Naive thymus-derived CD4-positive, alpha-beta T cell (primary cell): ENCODE results near the gene DMWD. TPM values are rescaled to one million over a fixed set of nuclear protein-coding genes. Genes with fewer than 3 reads are reported as not detected.

Source experiments
- ATAC-seq: fragments of 150-1000 bp; cut with Tn5 transposase; 2 replicates; pipeline ENCODE4 v1.10.0; 2021; ENCODE audit warnings: mild to moderate bottlenecking, moderate library complexity
- CTCF ChIA-PET: fragments of 350-600 bp; sonication (Branson Sonifier 250); formaldehyde crosslinking; loops from one replicate; lab custom pipeline; 2021; ENCODE audit warnings: antibody characterized with exemption; lab: Charles Lee
- POLR2A ChIA-PET: fragments of 350-600 bp; sonication (Branson Sonifier 250); formaldehyde crosslinking; loops from one replicate; lab custom pipeline; 2021; ENCODE audit warnings: antibody characterized with exemption, inconsistent platforms; lab: Charles Lee
- DNase-seq, 9 donors: peaks; one replicate each; pipeline versions ENCODE4 v3.0.0 to v3.0.0-alpha.2; 2020 to 2022; ENCODE audit warnings: mixed read lengths in 1 of 9
- H3K27ac ChIP-seq: one replicate; pipeline ENCODE4 v1.7.0; 2013; ENCODE audit warnings: mild to moderate bottlenecking, low read depth, low read length, moderate library complexity
- H3K27me3 ChIP-seq, 2 donors: one replicate each; pipeline ENCODE4 v1.7.0; 2013; ENCODE audit warnings: low read length in 2 of 2, mild to moderate bottlenecking in 2 of 2, moderate library complexity in 2 of 2; ENCODE audit not compliant: control insufficient read depth in 2 of 2, insufficient read depth in 2 of 2
- H3K36me3 ChIP-seq, 3 experiments: 1 replicate in 2 of 3; 2 replicates in 1 of 3; pipeline ENCODE4 v1.7.0; 2013; ENCODE audit warnings: low read length in 3 of 3, mild to moderate bottlenecking in 3 of 3, moderate library complexity in 1 of 3; ENCODE audit not compliant: insufficient read depth in 3 of 3, control insufficient read depth in 2 of 3
- H3K4me1 ChIP-seq, 2 donors: one replicate each; pipeline ENCODE4 v1.7.0; 2013; ENCODE audit warnings: low read length in 2 of 2, mild to moderate bottlenecking in 2 of 2, moderate library complexity in 1 of 2; ENCODE audit not compliant: control insufficient read depth in 2 of 2, insufficient read depth in 2 of 2
- H3K4me3 ChIP-seq: 2 replicates; pipeline ENCODE4 v1.7.0; 2013; ENCODE audit warnings: mild to moderate bottlenecking, low read length
- H3K9me3 ChIP-seq, 3 experiments: 1 replicate in 2 of 3; 2 replicates in 1 of 3; pipeline ENCODE4 v1.7.0; 2013; ENCODE audit warnings: low read length in 3 of 3; ENCODE audit not compliant: control insufficient read depth in 2 of 3
- H3K27ac Mint-ChIP-seq, 9 donors: one replicate each; pipeline ENCODE4 v1.8.0; 2020 to 2022; ENCODE audit warnings: mixed read lengths in 9 of 9, mild to moderate bottlenecking in 8 of 9, moderate library complexity in 5 of 9, inconsistent platforms in 2 of 9
- H3K27me3 Mint-ChIP-seq, 5 donors: one replicate each; pipeline ENCODE4 v1.8.0; 2021 to 2022; ENCODE audit warnings: mixed read lengths in 5 of 5, mild to moderate bottlenecking in 1 of 5
- H3K36me3 Mint-ChIP-seq, 5 donors: one replicate each; pipeline ENCODE4 v1.8.0; 2020 to 2022; ENCODE audit warnings: mixed read lengths in 5 of 5, mild to moderate bottlenecking in 3 of 5, inconsistent platforms in 1 of 5
- H3K4me1 Mint-ChIP-seq, 7 donors: one replicate each; pipeline ENCODE4 v1.8.0; 2020 to 2022; ENCODE audit warnings: mixed read lengths in 7 of 7, mild to moderate bottlenecking in 3 of 7, inconsistent platforms in 1 of 7
- H3K4me3 Mint-ChIP-seq, 10 donors: one replicate each; pipeline ENCODE4 v1.8.0; 2020 to 2022; ENCODE audit warnings: mild to moderate bottlenecking in 10 of 10, mixed read lengths in 10 of 10, moderate library complexity in 6 of 10, inconsistent platforms in 2 of 10
- H3K9me3 Mint-ChIP-seq, 11 donors: one replicate each; pipeline ENCODE4 v1.8.0; 2020 to 2022; ENCODE audit warnings: mixed read lengths in 11 of 11, mild to moderate bottlenecking in 4 of 11, inconsistent platforms in 1 of 11, moderate library complexity in 1 of 11
- intact Hi-C, 2 donors: fragments of 100-400 bp; cut with micrococcal nuclease; formaldehyde crosslinking; loops; one replicate each; pipeline ENCODE4 v1.15.1; 2023
- polyA plus RNA-seq, 2 donors: library from polyadenylated mRNA; unstranded; fragments of 300-500 nt; fragmentation: Illumina TruSeq; gene quantifications; one replicate each; pipeline ENCODE4 v1.2.3, GENCODE V29; 2021
- total RNA-seq, 6 experiments: library from RNA in 5 of 6; stranded (reverse) in 5 of 6; gene quantifications; 1 replicate in 5 of 6; 2 replicates in 1 of 6; pipeline ENCODE4 v1.2.3 and lab custom pipeline; 2021 to 2026

The DMWD gene
- total and polyA plus RNA-seq, 7 experiments from 2014 or later: 3.7 to 43.2 (median 22.9) TPM

GRCh38 chr19:45823182-45823581 lies 30.5 kb upstream of the DMWD start:
- H3K27me3 ChIP-seq: no peaks in the 10 kb centered on the region
- H3K27me3 Mint-ChIP-seq: no peaks in the 10 kb centered on the region
- no peak overlapping the region for H3K4me3 Mint-ChIP-seq
- H3K36me3 ChIP-seq: peaks cover 0 to 88% (median 12%) of the 10 kb centered on the region in 3 experiments
- ChIA-PET POLR2A (no interaction called here), CTCF (no interaction called here)
- H3K27ac ChIP-seq: no peak overlapping the region
- H3K4me1 Mint-ChIP-seq: peaks cover 0 to 7% (median 5%) of the 10 kb centered on the region in 7 donors
- no peaks in the 10 kb centered on the region for H3K9me3 ChIP-seq
- peaks cover 3 to 22% (median 11%) of the 10 kb centered on the region in 5 donors for H3K36me3 Mint-ChIP-seq
- DNase-seq (no peak), ATAC-seq (no peak)
- no peaks in the 10 kb centered on the region for H3K9me3 Mint-ChIP-seq
- H3K4me1 ChIP-seq: no peaks in the 10 kb centered on the region
- H3K27ac Mint-ChIP-seq: no peak overlapping the region
- no peak overlapping the region for H3K4me3 ChIP-seq
- intact Hi-C loops: no loop called here

GRCh38 chr19:45822716-45823115 lies 30.1 kb upstream of the DMWD start:
- H3K27ac ChIP-seq: no peak overlapping the region
- Mint-ChIP-seq H3K9me3 (no peaks in the 10 kb centered on the region), H3K36me3 (peaks cover 0 to 17% (median 11%) of the 10 kb centered on the region in 5 donors), H3K27ac (no peak overlapping the region), H3K4me3 (no peak overlapping the region), H3K4me1 (peaks cover 0 to 7% (median 4%) of the 10 kb centered on the region in 7 donors), H3K27me3 (no peaks in the 10 kb centered on the region)
- ATAC-seq: no peak
- no peak overlapping the region for H3K4me3 ChIP-seq
- no peaks in the 10 kb centered on the region for H3K4me1 ChIP-seq
- no peak for DNase-seq
- intact Hi-C loops: no loop called here
- H3K9me3 ChIP-seq: no peaks in the 10 kb centered on the region
- ChIA-PET POLR2A (no interaction called here), CTCF (no interaction called here)
- H3K27me3 ChIP-seq: no peaks in the 10 kb centered on the region
- H3K36me3 ChIP-seq: peaks cover 0 to 83% (median 12%) of the 10 kb centered on the region in 3 experiments

- Mint-ChIP-seq H3K4me3 (no peak overlapping the region), H3K4me1 (peaks cover 0 to 12% (median 9%) of the 10 kb centered on the region in 7 donors)
- intact Hi-C loops: no loop called here
These were observed 28.9 kb upstream of the DMWD start for GRCh38 chr19:45821570-45821969.

GRCh38 chr19:45821103-45821521 lies 28.5 kb upstream of the DMWD start:
- ChIA-PET POLR2A (no interaction called here), CTCF (no interaction called here)

More at GRCh38 chr19:45821570-45821969, 28.9 kb upstream of the DMWD start:
- Mint-ChIP-seq H3K27me3 (no peaks in the 10 kb centered on the region), H3K9me3 (no peaks in the 10 kb centered on the region), H3K27ac (no peak overlapping the region), H3K36me3 (peaks cover 0 to 13% (median 9%) of the 10 kb centered on the region in 5 donors)
- H3K4me3 ChIP-seq: no peak overlapping the region
- no peak for DNase-seq
- no peaks in the 10 kb centered on the region for H3K9me3 ChIP-seq
- POLR2A ChIA-PET: no interaction called here
- ATAC-seq: no peak
- H3K27me3 ChIP-seq: no peaks in the 10 kb centered on the region
- no peak overlapping the region for H3K27ac ChIP-seq
- H3K4me1 ChIP-seq: no peaks in the 10 kb centered on the region
- H3K36me3 ChIP-seq: peaks cover 0 to 72% (median 9%) of the 10 kb centered on the region in 3 experiments
- CTCF ChIA-PET: no interaction called here

GRCh38 chr19:45820413-45821102 lies 27.9 kb upstream of the DMWD start:
- no peak for DNase-seq
- ChIA-PET POLR2A (no interaction called here), CTCF (interaction anchor here (0.5 kb wide), 1 partner anchor 460 kb away, joined by 3 read pairs; no protein-coding TSS in a partner anchor)
- Mint-ChIP-seq H3K4me1 (peaks cover 0 to 12% (median 9%) of the 10 kb centered on the region in 7 donors), H3K27ac (peak overlapping the region in 2 of 9 donors; percentile 12 to 36), H3K27me3 (no peaks in the 10 kb centered on the region), H3K9me3 (no peaks in the 10 kb centered on the region), H3K36me3 (peaks cover 0 to 11% (median 7%) of the 10 kb centered on the region in 5 donors), H3K4me3 (no peak overlapping the region)
- no peaks in the 10 kb centered on the region for H3K27me3 ChIP-seq
- H3K36me3 ChIP-seq: peaks cover 0 to 62% (median 6%) of the 10 kb centered on the region in 3 experiments
- no peaks in the 10 kb centered on the region for H3K9me3 ChIP-seq
- H3K4me3 ChIP-seq: no peak overlapping the region
- no peak for ATAC-seq
- peaks cover 0 to 4% of the 10 kb centered on the region in 2 donors for H3K4me1 ChIP-seq
- no peak overlapping the region for H3K27ac ChIP-seq
- intact Hi-C loops: no loop called here

More at GRCh38 chr19:45821103-45821521, 28.5 kb upstream of the DMWD start:
- Mint-ChIP-seq H3K27me3 (no peaks in the 10 kb centered on the region), H3K4me3 (no peak overlapping the region), H3K9me3 (no peaks in the 10 kb centered on the region), H3K27ac (peak overlapping the region in 1 of 9 donors; percentile 62), H3K36me3 (peaks cover 0 to 13% (median 9%) of the 10 kb centered on the region in 5 donors), H3K4me1 (peaks cover 0 to 12% (median 9%) of the 10 kb centered on the region in 7 donors)
- no peaks in the 10 kb centered on the region for H3K27me3 ChIP-seq
- no peak overlapping the region for H3K4me3 ChIP-seq
- no peak overlapping the region for H3K27ac ChIP-seq
- no peak for DNase-seq
- no peaks in the 10 kb centered on the region for H3K4me1 ChIP-seq
- H3K9me3 ChIP-seq: no peaks in the 10 kb centered on the region
- no peak for ATAC-seq
- H3K36me3 ChIP-seq: peaks cover 0 to 67% (median 6%) of the 10 kb centered on the region in 3 experiments
- intact Hi-C loops: no loop called here

GRCh38 chr19:45819769-45820168 lies 27.1 kb upstream of the DMWD start:
- no peaks in the 10 kb centered on the region for H3K27me3 ChIP-seq
- CTCF ChIA-PET: interaction anchor here (0.6 kb wide), 1 partner anchor 116 kb away, joined by 3 read pairs; no protein-coding TSS in a partner anchor
- Mint-ChIP-seq H3K27me3 (no peaks in the 10 kb centered on the region), H3K4me1 (peaks cover 0 to 12% (median 9%) of the 10 kb centered on the region in 7 donors), H3K9me3 (no peaks in the 10 kb centered on the region), H3K36me3 (peaks cover 0 to 10% (median 7%) of the 10 kb centered on the region in 5 donors), H3K4me3 (no peak overlapping the region), H3K27ac (peak overlapping the region in 1 of 9 donors; percentile 42)
- peaks cover 0 to 4% of the 10 kb centered on the region in 2 donors for H3K4me1 ChIP-seq
- intact Hi-C loops: loop anchor here in 1 of 2 donors (5.0 kb wide), 1 partner anchor 43 kb away; the partner anchor contains the start of genes FOXA3 and SYMPK
- POLR2A ChIA-PET: no interaction called here
- H3K27ac ChIP-seq: no peak overlapping the region
- no peak overlapping the region for H3K4me3 ChIP-seq
- H3K9me3 ChIP-seq: no peaks in the 10 kb centered on the region
- DNase-seq: no peak
- H3K36me3 ChIP-seq: peaks cover 0 to 54% (median 1%) of the 10 kb centered on the region in 3 experiments
- ATAC-seq: no peak
